GM12878 (cell line): ENCODE measurements around the gene CTIF.

ENCODE experiments used
- EED ChIP-seq: sonication (generic); IDR thresholded peaks from 2 replicates; pipeline ENCODE4 v1.6.1; 2016; ENCODE audit warnings: antibody characterized with exemption, low read depth
- SMC3 ChIP-seq: IDR thresholded peaks from 2 replicates; pipeline ENCODE4 v1.6.1; 2011; ENCODE audit warnings: low read length, improper control_type of control experiment, borderline replicate concordance
- TAF1 ChIP-seq: IDR thresholded peaks from 2 replicates; pipeline ENCODE4 v1.6.1; 2011; ENCODE audit warnings: mild to moderate bottlenecking, low read depth, low read length, borderline replicate concordance
- ZZZ3 ChIP-seq: IDR thresholded peaks from 2 replicates; pipeline ENCODE4 v1.6.1; 2011; ENCODE audit warnings: low read depth; ENCODE audit not compliant: control insufficient read depth, insufficient read length
- TF ChIP-seq, protein P1 (sequence below): IDR thresholded peaks from 2 replicates; pipeline ENCODE4 v1.6.1; 2011; ENCODE audit warnings: borderline replicate concordance, low read depth, mild to moderate bottlenecking, moderate library complexity, mixed read lengths, low read length; ENCODE audit not compliant: insufficient read depth; ENCODE audit errors: extremely low read length
- TF ChIP-seq, protein P2 (sequence below): fragments of 450-650 bp; IDR thresholded peaks from 2 replicates; pipeline ENCODE4 v1.6.1; 2017; ENCODE audit warnings: mild to moderate bottlenecking
- TF ChIP-seq, protein P3 (sequence below), 3 experiments: IDR thresholded peaks in 2 of 3; conservative IDR thresholded peaks in 1 of 3; 2 replicates each; pipeline ENCODE4 v1.5.1; 2011; ENCODE audit warnings: low read depth in 3 of 3, low read length in 3 of 3, mild to moderate bottlenecking in 3 of 3, control low read depth in 2 of 3, moderate library complexity in 2 of 3, inconsistent platforms in 1 of 3, mixed read lengths in 1 of 3; ENCODE audit not compliant: control insufficient read depth in 2 of 3, insufficient read depth in 1 of 3; ENCODE audit errors: extremely low read depth in 1 of 3

DNA sequence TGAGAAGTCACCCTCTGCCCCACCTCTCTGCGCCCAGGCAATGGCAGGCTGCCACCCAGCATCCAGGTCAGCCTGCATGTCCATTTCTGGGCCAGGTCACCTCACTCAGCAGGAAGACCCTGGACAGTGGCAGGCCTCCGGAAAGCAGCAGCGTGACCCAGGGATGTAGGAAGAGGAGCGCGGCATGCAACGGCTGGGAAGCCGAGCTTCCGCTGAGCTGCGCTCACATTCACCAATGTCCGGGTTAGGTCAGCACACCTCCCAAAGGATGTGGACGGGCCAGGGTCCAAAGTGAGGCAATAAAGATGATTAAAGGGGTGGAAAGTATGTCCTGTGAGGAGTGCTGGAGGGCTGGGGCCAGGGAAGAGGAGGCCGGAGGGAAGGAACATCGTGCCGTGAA lies 174.5 kb downstream of the CTIF start:
- no peak for TF ChIP-seq EED
- no peak for TF ChIP-seq ZZZ3
- no peak for TF ChIP-seq SMC3
- TF ChIP-seq, protein P1, sequence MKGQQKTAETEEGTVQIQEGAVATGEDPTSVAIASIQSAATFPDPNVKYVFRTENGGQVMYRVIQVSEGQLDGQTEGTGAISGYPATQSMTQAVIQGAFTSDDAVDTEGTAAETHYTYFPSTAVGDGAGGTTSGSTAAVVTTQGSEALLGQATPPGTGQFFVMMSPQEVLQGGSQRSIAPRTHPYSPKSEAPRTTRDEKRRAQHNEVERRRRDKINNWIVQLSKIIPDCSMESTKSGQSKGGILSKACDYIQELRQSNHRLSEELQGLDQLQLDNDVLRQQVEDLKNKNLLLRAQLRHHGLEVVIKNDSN, result no peak
- TF ChIP-seq TAF1, result no peak
- TF ChIP-seq, protein P2, sequence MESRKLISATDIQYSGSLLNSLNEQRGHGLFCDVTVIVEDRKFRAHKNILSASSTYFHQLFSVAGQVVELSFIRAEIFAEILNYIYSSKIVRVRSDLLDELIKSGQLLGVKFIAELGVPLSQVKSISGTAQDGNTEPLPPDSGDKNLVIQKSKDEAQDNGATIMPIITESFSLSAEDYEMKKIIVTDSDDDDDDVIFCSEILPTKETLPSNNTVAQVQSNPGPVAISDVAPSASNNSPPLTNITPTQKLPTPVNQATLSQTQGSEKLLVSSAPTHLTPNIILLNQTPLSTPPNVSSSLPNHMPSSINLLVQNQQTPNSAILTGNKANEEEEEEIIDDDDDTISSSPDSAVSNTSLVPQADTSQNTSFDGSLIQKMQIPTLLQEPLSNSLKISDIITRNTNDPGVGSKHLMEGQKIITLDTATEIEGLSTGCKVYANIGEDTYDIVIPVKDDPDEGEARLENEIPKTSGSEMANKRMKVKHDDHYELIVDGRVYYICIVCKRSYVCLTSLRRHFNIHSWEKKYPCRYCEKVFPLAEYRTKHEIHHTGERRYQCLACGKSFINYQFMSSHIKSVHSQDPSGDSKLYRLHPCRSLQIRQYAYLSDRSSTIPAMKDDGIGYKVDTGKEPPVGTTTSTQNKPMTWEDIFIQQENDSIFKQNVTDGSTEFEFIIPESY, result no peak
- TF ChIP-seq, protein P3, sequence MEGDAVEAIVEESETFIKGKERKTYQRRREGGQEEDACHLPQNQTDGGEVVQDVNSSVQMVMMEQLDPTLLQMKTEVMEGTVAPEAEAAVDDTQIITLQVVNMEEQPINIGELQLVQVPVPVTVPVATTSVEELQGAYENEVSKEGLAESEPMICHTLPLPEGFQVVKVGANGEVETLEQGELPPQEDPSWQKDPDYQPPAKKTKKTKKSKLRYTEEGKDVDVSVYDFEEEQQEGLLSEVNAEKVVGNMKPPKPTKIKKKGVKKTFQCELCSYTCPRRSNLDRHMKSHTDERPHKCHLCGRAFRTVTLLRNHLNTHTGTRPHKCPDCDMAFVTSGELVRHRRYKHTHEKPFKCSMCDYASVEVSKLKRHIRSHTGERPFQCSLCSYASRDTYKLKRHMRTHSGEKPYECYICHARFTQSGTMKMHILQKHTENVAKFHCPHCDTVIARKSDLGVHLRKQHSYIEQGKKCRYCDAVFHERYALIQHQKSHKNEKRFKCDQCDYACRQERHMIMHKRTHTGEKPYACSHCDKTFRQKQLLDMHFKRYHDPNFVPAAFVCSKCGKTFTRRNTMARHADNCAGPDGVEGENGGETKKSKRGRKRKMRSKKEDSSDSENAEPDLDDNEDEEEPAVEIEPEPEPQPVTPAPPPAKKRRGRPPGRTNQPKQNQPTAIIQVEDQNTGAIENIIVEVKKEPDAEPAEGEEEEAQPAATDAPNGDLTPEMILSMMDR (IDR thresholded peaks at IDR 0.05 in 2 of 3, conservative IDR thresholded peaks at IDR 0.05 in 1 of 3; ENCODE audit: control insufficient read depth in 2 of 3, extremely low read depth in 1 of 3, insufficient read depth in 1 of 3, low read depth in 3 of 3, low read length in 3 of 3), result no peak
